SJCRH30 (cell line): ENCODE results near the gene GOLIM4. TPM values are rescaled to one million over a fixed set of nuclear protein-coding genes. Genes with fewer than 3 reads are reported as not detected.
A peak's percentile ranks its signal among the peaks of the same experiment; 100 is the strongest.

Source experiments
- DNase-seq, 2 experiments: peaks; one replicate each; pipeline ENCODE4 v3.0.0-alpha.2; 2015 to 2020
- H3K27ac ChIP-seq: fragments of 250-450 bp; sonication (Bioruptor Pico); 2 replicates; pipeline ENCODE4 v1.5.1; 2020; ENCODE audit warnings: mild to moderate bottlenecking, moderate library complexity
- H3K27me3 ChIP-seq: fragments of 250-450 bp; sonication (Bioruptor Pico); 2 replicates; pipeline ENCODE4 v1.5.1; 2020; ENCODE audit warnings: mild to moderate bottlenecking, moderate library complexity
- H3K36me3 ChIP-seq: fragments of 250-450 bp; sonication (Bioruptor Pico); 2 replicates; pipeline ENCODE4 v1.5.1; 2020; ENCODE audit warnings: mild to moderate bottlenecking, moderate library complexity
- H3K4me1 ChIP-seq: fragments of 250-450 bp; sonication (Bioruptor Pico); 2 replicates; pipeline ENCODE4 v1.5.1; 2020; ENCODE audit warnings: mild to moderate bottlenecking, moderate library complexity
- H3K4me3 ChIP-seq: fragments of 250-450 bp; sonication (Bioruptor Pico); 2 replicates; pipeline ENCODE4 v1.5.1; 2020; ENCODE audit warnings: mild to moderate bottlenecking, moderate library complexity
- H3K9me3 ChIP-seq: fragments of 250-450 bp; sonication (Bioruptor Pico); replicated peaks from 2 replicates; pipeline ENCODE4 v1.5.1; 2020; ENCODE audit warnings: mild to moderate bottlenecking, moderate library complexity
- total RNA-seq: library from RNA; depleted of rRNA; stranded (reverse); fragments of >200 nt; shearing (Covaris generic); gene quantifications from 2 replicates; pipeline ENCODE4 v1.2.3, GENCODE V29; 2014

GOLIM4 gene
- total RNA-seq, 1 experiment from 2014 or later, result 40.4 TPM

GRCh38 chr3:167983583-167983982 is 112.1 kb downstream of the GOLIM4 start:
- Histone ChIP-seq H3K27ac (no peak overlapping the region), H3K9me3 (no peaks in the 10 kb centered on the region), H3K4me3 (no peak overlapping the region), H3K27me3 (no peaks in the 10 kb centered on the region), H3K36me3 (no peaks in the 10 kb centered on the region), H3K4me1 (no peaks in the 10 kb centered on the region; the same call in 1 of the 2 replicates)
- no peak for DNase-seq

- Histone ChIP-seq H3K27me3 (no peaks in the 10 kb centered on the region; the same call in 1 of the 2 replicates), H3K4me1 (peaks cover 8% of the 10 kb centered on the region; the same call in 1 of the 2 replicates)
- no peak for DNase-seq
Observed at GRCh38 chr3:167978486-167978885, 117.2 kb downstream of the GOLIM4 start.

GRCh38 chr3:167978071-167978470 is 117.7 kb downstream of the GOLIM4 start:
- Histone ChIP-seq H3K27me3 (no peaks in the 10 kb centered on the region; the same call in 1 of the 2 replicates), H3K36me3 (no peaks in the 10 kb centered on the region), H3K4me3 (no peak overlapping the region), H3K27ac (no peak overlapping the region), H3K4me1 (peaks cover 8% of the 10 kb centered on the region; the same call in 1 of the 2 replicates), H3K9me3 (no peaks in the 10 kb centered on the region)
- DNase-seq, result peak; percentile 31 to 57

More at GRCh38 chr3:167978486-167978885, 117.2 kb downstream of the GOLIM4 start:
- Histone ChIP-seq H3K9me3 (no peaks in the 10 kb centered on the region), H3K4me3 (no peak overlapping the region), H3K36me3 (no peaks in the 10 kb centered on the region), H3K27ac (no peak overlapping the region)

- no peak overlapping the region for H3K4me3 ChIP-seq
- no peak for DNase-seq
- H3K27me3 ChIP-seq, result no peaks in the 10 kb centered on the region; the same call in 1 of the 2 replicates
- H3K27ac ChIP-seq, result no peak overlapping the region
- H3K36me3 ChIP-seq, result no peaks in the 10 kb centered on the region
- H3K9me3 ChIP-seq, result no peaks in the 10 kb centered on the region
- peaks cover 8% of the 10 kb centered on the region; the same call in 1 of the 2 replicates for H3K4me1 ChIP-seq
Observed at GRCh38 chr3:167976516-167977361, 119.0 kb downstream of the GOLIM4 start.

- H3K4me1 ChIP-seq, result peaks cover 8% of the 10 kb centered on the region; the same call in 1 of the 2 replicates
- no peak overlapping the region for H3K4me3 ChIP-seq
- no peaks in the 10 kb centered on the region; the same call in 1 of the 2 replicates for H3K27me3 ChIP-seq
- no peaks in the 10 kb centered on the region for H3K36me3 ChIP-seq
- no peak for DNase-seq
- H3K9me3 ChIP-seq, result no peaks in the 10 kb centered on the region
- no peak overlapping the region for H3K27ac ChIP-seq
Observed at GRCh38 chr3:167973901-167974300, 121.8 kb downstream of the GOLIM4 start.

GRCh38 chr3:167973046-167973445 is 122.7 kb downstream of the GOLIM4 start:
- H3K9me3 ChIP-seq, result no peaks in the 10 kb centered on the region
- H3K4me1 ChIP-seq, result peaks cover 4% of the 10 kb centered on the region; the same call in 1 of the 2 replicates

GRCh38 chr3:167972502-167972901 is 123.2 kb downstream of the GOLIM4 start:
- Histone ChIP-seq H3K4me3 (no peak overlapping the region), H3K27me3 (no peaks in the 10 kb centered on the region; the same call in 1 of the 2 replicates), H3K36me3 (no peaks in the 10 kb centered on the region), H3K27ac (no peak overlapping the region), H3K4me1 (no peaks in the 10 kb centered on the region), H3K9me3 (no peaks in the 10 kb centered on the region)
- DNase-seq, result no peak

More at GRCh38 chr3:167973046-167973445, 122.7 kb downstream of the GOLIM4 start:
- DNase-seq, result no peak
- H3K27me3 ChIP-seq, result no peaks in the 10 kb centered on the region; the same call in 1 of the 2 replicates
- no peak overlapping the region for H3K4me3 ChIP-seq
- no peaks in the 10 kb centered on the region for H3K36me3 ChIP-seq
- no peak overlapping the region for H3K27ac ChIP-seq

- Histone ChIP-seq H3K4me1 (no peaks in the 10 kb centered on the region), H3K27me3 (no peaks in the 10 kb centered on the region), H3K9me3 (no peaks in the 10 kb centered on the region), H3K36me3 (no peaks in the 10 kb centered on the region), H3K27ac (no peak overlapping the region), H3K4me3 (no peak overlapping the region)
- DNase-seq, result no peak
Observed at GRCh38 chr3:167969548-167969947, 126.2 kb downstream of the GOLIM4 start.

GRCh38 chr3:167967257-167968036 is 128.3 kb downstream of the GOLIM4 start:
- no peak overlapping the region for H3K27ac ChIP-seq
- H3K27me3 ChIP-seq, result no peaks in the 10 kb centered on the region
- no peaks in the 10 kb centered on the region for H3K36me3 ChIP-seq
- H3K4me3 ChIP-seq, result no peak overlapping the region
- H3K4me1 ChIP-seq, result no peaks in the 10 kb centered on the region
- no peak for DNase-seq
- H3K9me3 ChIP-seq, result no peaks in the 10 kb centered on the region
